Panc1 (cell line): ENCODE data around the gene ARPC1B. TPM values are rescaled to one million over a fixed set of nuclear protein-coding genes. Genes with fewer than 3 reads are reported as not detected.
"Not testable (repeated sequence)": the region's sequence is repeated elsewhere in the genome, so short reads cannot be mapped to it uniquely, and the experiment has no call there.

Experiments used
- ATAC-seq: fragments of 200-7000 bp; cut with Tn5 transposase; 2 replicates; pipeline ENCODE4 v1.9.1; 2020; ENCODE audit warnings: mild to moderate bottlenecking, moderate library complexity
- BruUV-seq: library from RNA; stranded (reverse); fragments of 400-500 nt; replicated peaks from 2 replicates; lab custom pipeline; 2021; lab: Mats Ljungman, UMichigan
- CTCF ChIA-PET: fragments of 300-600 bp; sonication (Branson Sonifier 250); formaldehyde crosslinking; loops from one replicate; lab custom pipeline; 2022; ENCODE audit warnings: antibody characterized with exemption; lab: Charles Lee
- POLR2A ChIA-PET: fragments of 300-600 bp; sonication (Branson Sonifier 250); formaldehyde crosslinking; loops from one replicate; lab custom pipeline; 2022; ENCODE audit warnings: antibody characterized with exemption; lab: Charles Lee
- DNase-seq: peaks from one replicate; pipeline ENCODE4 v3.0.0-alpha.2; 2010; ENCODE audit warnings: low read depth, low spot score
- H3K27ac ChIP-seq: 2 replicates; pipeline ENCODE4 v1.5.1; 2011; ENCODE audit warnings: mild to moderate bottlenecking, low read length, inconsistent platforms
- H3K27me3 ChIP-seq: fragments of 200-500 bp; sonication (Bioruptor generic); 2 replicates; pipeline ENCODE4 v1.6.0; 2014; ENCODE audit warnings: low read length, inconsistent platforms; ENCODE audit not compliant: control insufficient read depth, insufficient read depth
- H3K36me3 ChIP-seq: fragments of 200-500 bp; sonication (Bioruptor generic); 2 replicates; pipeline ENCODE4 v1.5.1; 2014; ENCODE audit warnings: inconsistent platforms, mild to moderate bottlenecking, low read length, moderate library complexity; ENCODE audit not compliant: control insufficient read depth, insufficient read depth
- H3K4me1 ChIP-seq: 2 replicates; pipeline ENCODE4 v1.5.1; 2011; ENCODE audit warnings: inconsistent platforms, mild to moderate bottlenecking, low read length, moderate library complexity; ENCODE audit not compliant: control insufficient read depth, insufficient read depth
- H3K4me3 ChIP-seq, 2 experiments: 2 replicates each; pipeline ENCODE4 v1.5.1; 2011 to 2012; ENCODE audit warnings: low read depth in 2 of 2, low read length in 2 of 2, mild to moderate bottlenecking in 2 of 2, inconsistent platforms in 1 of 2, moderate library complexity in 1 of 2
- H3K9me3 ChIP-seq: fragments of 200-500 bp; sonication (Bioruptor generic); 2 replicates; pipeline ENCODE4 v1.5.1; 2014; ENCODE audit warnings: low read depth, mild to moderate bottlenecking, inconsistent platforms, low read length, moderate library complexity; ENCODE audit not compliant: control insufficient read depth, insufficient read depth
- CTCF ChIP-seq: fragments of 450-650 bp; IDR thresholded peaks from 2 replicates; pipeline ENCODE4 v1.5.1; 2017; ENCODE audit warnings: mild to moderate bottlenecking
- POLR2AphosphoS5 ChIP-seq: IDR thresholded peaks from 2 replicates; pipeline ENCODE4 v1.6.1; 2012; ENCODE audit warnings: mild to moderate bottlenecking, low read depth, low read length, moderate library complexity
- REST ChIP-seq, 2 experiments: IDR thresholded peaks; 2 replicates each; pipeline ENCODE4 v1.6.1; 2011 to 2012; ENCODE audit warnings: low read depth in 2 of 2, control low read depth in 1 of 2, low read length in 1 of 2, mild to moderate bottlenecking in 1 of 2, moderate library complexity in 1 of 2; ENCODE audit not compliant: insufficient read depth in 1 of 2
- SIN3A ChIP-seq: IDR thresholded peaks from 2 replicates; pipeline ENCODE4 v1.6.1; 2012; ENCODE audit warnings: low read depth, mild to moderate bottlenecking, low read length, moderate library complexity, borderline replicate concordance; ENCODE audit not compliant: insufficient read depth
- TCF7L2 ChIP-seq: IDR thresholded peaks from 2 replicates; pipeline ENCODE4 v1.6.1; 2011; ENCODE audit warnings: mild to moderate bottlenecking, low read depth, low read length, inconsistent platforms
- in situ Hi-C: cut with HindIII; loops from 2 replicates; pipeline ENCODE4 v1.10.0; 2016; ENCODE audit warnings: low sequenced_read_pairs, low pct_unique_long_range_greater_than_20kb
- intact Hi-C: fragments of 100-400 bp; cut with micrococcal nuclease; formaldehyde crosslinking; loops from one replicate; pipeline ENCODE4 v1.10.0; 2022; ENCODE audit not compliant: unreplicated experiment
- total RNA-seq: library from RNA; stranded (reverse); gene quantifications from one replicate; pipeline ENCODE4 v1.2.1, GENCODE V29; 2021; ENCODE audit not compliant: unreplicated experiment

Gene ARPC1B
- total RNA-seq, 1 experiment from 2014 or later: 266 TPM

- no TSS peak for BruUV-seq
- TF ChIP-seq CTCF: no peak
- ChIA-PET CTCF (no interaction called here), POLR2A (interaction anchor here (0.6 kb wide), 1 partner anchor 31 kb away, joined by 16 read pairs; no protein-coding TSS in a partner anchor)
- in situ Hi-C loops (no loop called here), intact Hi-C loops (no loop called here)
- H3K4me3 ChIP-seq: no peak overlapping the region
- ATAC-seq (no peak), DNase-seq (no peak)
- no peaks in the 10 kb centered on the region for H3K27me3 ChIP-seq
- H3K36me3 ChIP-seq: peaks cover 2% of the 10 kb centered on the region; the same call in 1 of the 2 replicates
- no peaks in the 10 kb centered on the region for H3K9me3 ChIP-seq
- H3K4me1 ChIP-seq: peaks cover 12% of the 10 kb centered on the region
- H3K27ac ChIP-seq: no peak overlapping the region
These were observed 11.0 kb downstream of the ARPC1B start for GRCh38 chr7:99385564-99385963.

- H3K27ac ChIP-seq: no peak overlapping the region
- ATAC-seq (peak; percentile 51), DNase-seq (no peak)
- H3K27me3 ChIP-seq: no peaks in the 10 kb centered on the region
- in situ Hi-C loops: no loop called here
- intact Hi-C loops: no loop called here
- 0 out of 2 replicates have a peak, but pooled peaks cover 1% of the 10 kb centered on the region for H3K4me1 ChIP-seq
- no TSS peak for BruUV-seq
- peak; percentile 51; the same call in 1 of the 2 replicates for TF ChIP-seq POLR2AphosphoS5
- no peak for TF ChIP-seq SIN3A
- H3K36me3 ChIP-seq: peaks cover 2% of the 10 kb centered on the region; the same call in 1 of the 2 replicates
- H3K9me3 ChIP-seq: no peaks in the 10 kb centered on the region
- CTCF ChIA-PET: interaction anchor here (1.3 kb wide), 1 partner anchor 22 kb away, joined by 4 read pairs; no protein-coding TSS in a partner anchor
- POLR2A ChIA-PET: no interaction called here
- H3K4me3 ChIP-seq: no peak overlapping the region
These were observed 12.2 kb downstream of the ARPC1B start for GRCh38 chr7:99386584-99387238.

GRCh38 chr7:99387239-99387635, 12.7 kb downstream of the ARPC1B start:
- POLR2A ChIA-PET, DNase-seq, H3K36me3 ChIP-seq, BruUV-seq, H3K4me3 ChIP-seq, in situ Hi-C loops, ATAC-seq, H3K4me1 ChIP-seq, H3K27ac ChIP-seq, H3K27me3 ChIP-seq, H3K9me3 ChIP-seq, intact Hi-C loops: not testable (repeated sequence)
- CTCF ChIA-PET: interaction anchor here (1.3 kb wide), 1 partner anchor 22 kb away, joined by 4 read pairs; no protein-coding TSS in a partner anchor

GRCh38 chr7:99387912-99388311, 13.4 kb downstream of the ARPC1B start:
- no peak overlapping the region for H3K4me3 ChIP-seq
- no peak for DNase-seq
- BruUV-seq: no TSS peak
- POLR2A ChIA-PET: no interaction called here
- H3K27me3 ChIP-seq: no peaks in the 10 kb centered on the region
- no peak overlapping the region for H3K27ac ChIP-seq
- peaks cover 2% of the 10 kb centered on the region; the same call in 1 of the 2 replicates for H3K36me3 ChIP-seq
- in situ Hi-C loops: no loop called here
- peaks cover 5% of the 10 kb centered on the region for H3K4me1 ChIP-seq
- TF ChIP-seq TCF7L2 (no peak), SIN3A (no peak), CTCF (no peak), POLR2AphosphoS5 (no peak), REST (IDR thresholded peaks at IDR 0.05; ENCODE audit: insufficient read depth in 1 of 2, low read depth in 2 of 2, low read length in 1 of 2) (no peak)
- CTCF ChIA-PET: no interaction called here
- intact Hi-C loops: no loop called here
- no peaks in the 10 kb centered on the region for H3K9me3 ChIP-seq
- ATAC-seq: no peak
